Erythroblast (primary cell): ENCODE results near the gene TMEM150A.

ENCODE experiments used
- GATA1 ChIP-seq: IDR thresholded peaks from 2 replicates; pipeline ENCODE4 v1.6.1; 2011; ENCODE audit warnings: low read depth, mild to moderate bottlenecking, control low read depth, low read length, moderate library complexity
- POLR2A ChIP-seq: IDR thresholded peaks from 2 replicates; pipeline ENCODE4 v1.6.1; 2011; ENCODE audit warnings: mild to moderate bottlenecking, low read length

- TF ChIP-seq POLR2A (no peak), GATA1 (no peak)
Measured at GRCh38 chr2:85575739-85576138, 26.8 kb downstream of the TMEM150A start.
